HEK293 (cell line): ENCODE data around the gene HOXA4.

Source experiments
- BCL11A ChIP-seq: fragments of 450-650 bp; formaldehyde crosslinking; IDR thresholded peaks from 2 replicates; pipeline ENCODE4 v1.5.1; 2016; ENCODE audit warnings: low read depth, missing biosample characterization, missing genetic modification characterization
- BCL6B ChIP-seq: fragments of 450-650 bp; formaldehyde crosslinking; IDR thresholded peaks from 2 replicates; pipeline ENCODE4 v1.5.1; 2017; ENCODE audit warnings: missing biosample characterization, missing genetic modification characterization
- CTCF ChIP-seq: fragments of 450-650 bp; formaldehyde crosslinking; IDR thresholded peaks from 2 replicates; pipeline ENCODE4 v1.5.1; 2016; ENCODE audit warnings: missing biosample characterization, missing genetic modification characterization
- ELK4 ChIP-seq: IDR thresholded peaks from 2 replicates; pipeline ENCODE4 v1.6.1; 2011; ENCODE audit warnings: mild to moderate bottlenecking, low read depth, low read length, borderline replicate concordance
- GLIS1 ChIP-seq: fragments of 450-650 bp; formaldehyde crosslinking; IDR thresholded peaks from 2 replicates; pipeline ENCODE4 v1.5.1; 2016; ENCODE audit warnings: missing biosample characterization, missing genetic modification characterization
- INSM2 ChIP-seq: fragments of 450-650 bp; formaldehyde crosslinking; IDR thresholded peaks from 2 replicates; pipeline ENCODE4 v1.5.1; 2016; ENCODE audit warnings: missing biosample characterization, missing genetic modification characterization
- KLF1 ChIP-seq: fragments of 450-650 bp; formaldehyde crosslinking; IDR thresholded peaks from 2 replicates; pipeline ENCODE4 v1.5.1; 2016; ENCODE audit warnings: missing biosample characterization, missing genetic modification characterization
- KLF9 ChIP-seq: fragments of 450-650 bp; formaldehyde crosslinking; IDR thresholded peaks from 2 replicates; pipeline ENCODE4 v1.5.1; 2016; ENCODE audit warnings: missing biosample characterization, missing genetic modification characterization, low read depth
- PRDM10 ChIP-seq: fragments of 450-650 bp; formaldehyde crosslinking; IDR thresholded peaks from 2 replicates; pipeline ENCODE4 v1.5.1; 2016; ENCODE audit warnings: missing biosample characterization, missing genetic modification characterization
- TSHZ1 ChIP-seq: fragments of 450-650 bp; formaldehyde crosslinking; IDR thresholded peaks from 2 replicates; pipeline ENCODE4 v1.5.1; 2016; ENCODE audit warnings: missing biosample characterization, missing genetic modification characterization, borderline replicate concordance
- ZBTB10 ChIP-seq: fragments of 450-650 bp; formaldehyde crosslinking; IDR thresholded peaks from 2 replicates; pipeline ENCODE4 v1.5.1; 2016; ENCODE audit warnings: missing biosample characterization, missing genetic modification characterization
- ZBTB26 ChIP-seq: fragments of 450-650 bp; formaldehyde crosslinking; optimal IDR thresholded peaks from 2 replicates; pipeline ENCODE3; 2016; ENCODE audit warnings: missing biosample characterization, mild to moderate bottlenecking, missing genetic modification characterization
- ZFP69B ChIP-seq: fragments of 450-650 bp; formaldehyde crosslinking; IDR thresholded peaks from 2 replicates; pipeline ENCODE4 v1.5.1; 2016; ENCODE audit warnings: missing biosample characterization, missing genetic modification characterization
- ZNF132 ChIP-seq: fragments of 450-650 bp; formaldehyde crosslinking; IDR thresholded peaks from 2 replicates; pipeline ENCODE4 v1.5.1; 2017; ENCODE audit warnings: missing biosample characterization, missing genetic modification characterization, borderline replicate concordance
- ZNF138 ChIP-seq: fragments of 450-650 bp; formaldehyde crosslinking; IDR thresholded peaks from 2 replicates; pipeline ENCODE4 v1.5.1; 2016; ENCODE audit warnings: missing biosample characterization, missing genetic modification characterization, borderline replicate concordance
- ZNF175 ChIP-seq: fragments of 450-650 bp; formaldehyde crosslinking; IDR thresholded peaks from 2 replicates; pipeline ENCODE4 v1.5.1; 2016; ENCODE audit warnings: missing biosample characterization, missing genetic modification characterization
- ZNF184 ChIP-seq: fragments of 450-650 bp; IDR thresholded peaks from 2 replicates; pipeline ENCODE4 v1.5.1; 2018; ENCODE audit warnings: missing biosample characterization, mild to moderate bottlenecking, missing genetic modification characterization
- ZNF2 ChIP-seq: fragments of 450-650 bp; formaldehyde crosslinking; IDR thresholded peaks from 2 replicates; pipeline ENCODE4 v1.5.1; 2016; ENCODE audit warnings: missing biosample characterization, missing genetic modification characterization
- ZNF211 ChIP-seq: fragments of 450-650 bp; formaldehyde crosslinking; IDR thresholded peaks from 2 replicates; pipeline ENCODE4 v1.5.1; 2016; ENCODE audit warnings: low read depth, missing biosample characterization, missing genetic modification characterization
- ZNF248 ChIP-seq: fragments of 450-650 bp; formaldehyde crosslinking; IDR thresholded peaks from 2 replicates; pipeline ENCODE4 v1.5.1; 2017; ENCODE audit warnings: missing biosample characterization, missing genetic modification characterization
- ZNF544 ChIP-seq: fragments of 450-650 bp; formaldehyde crosslinking; IDR thresholded peaks from 2 replicates; pipeline ENCODE4 v1.5.0; 2017; ENCODE audit warnings: missing biosample characterization, missing genetic modification characterization
- ZNF621 ChIP-seq: fragments of 450-650 bp; formaldehyde crosslinking; IDR thresholded peaks from 2 replicates; pipeline ENCODE4 v1.5.1; 2017; ENCODE audit warnings: missing biosample characterization, missing genetic modification characterization
- ZNF791 ChIP-seq: fragments of 450-650 bp; formaldehyde crosslinking; IDR thresholded peaks from 2 replicates; pipeline ENCODE4 v1.5.1; 2016; ENCODE audit warnings: missing biosample characterization, missing genetic modification characterization

HOXA4 gene

GRCh38 chr7:27156508-27156898 is 25.9 kb upstream of the HOXA4 start, which contains the start of gene HOXA7 (continued):
- no peak for TF ChIP-seq TSHZ1 (tag by site-specific recombination)
- no peak for TF ChIP-seq INSM2 (tag by site-specific recombination)
- no peak for TF ChIP-seq ZNF132
- TF ChIP-seq ZFP69B (tag by site-specific recombination), result no peak
- TF ChIP-seq ZBTB26 (tag by site-specific recombination), result peak; percentile 12
- peak; percentile 84 for TF ChIP-seq ZBTB10 (tag by site-specific recombination)
- TF ChIP-seq ZNF791 (tag by site-specific recombination), result no peak
- TF ChIP-seq ZNF248 (tag by site-specific recombination), result no peak
- TF ChIP-seq KLF9, result no peak
- TF ChIP-seq CTCF (tag by site-specific recombination), result no peak
- TF ChIP-seq ZNF2 (tag by site-specific recombination), result no peak; the same call in 1 of the 2 replicates
- no peak for TF ChIP-seq BCL11A (tag by site-specific recombination)
- TF ChIP-seq KLF1 (tag by site-specific recombination), result no peak
- no peak for TF ChIP-seq ZNF138 (tag by site-specific recombination)
- no peak for TF ChIP-seq ZNF175 (tag by site-specific recombination)
- TF ChIP-seq ELK4, result no peak
- no peak for TF ChIP-seq ZNF184 (tag by site-specific recombination)
- TF ChIP-seq BCL6B, result no peak
- TF ChIP-seq ZNF544 (tag by site-specific recombination), result no peak
- no peak for TF ChIP-seq ZNF211 (tag by site-specific recombination)
- no peak for TF ChIP-seq ZNF621 (tag by site-specific recombination)
- peak; percentile 83 for TF ChIP-seq PRDM10 (tag by site-specific recombination)
- TF ChIP-seq GLIS1 (tag by site-specific recombination), result peak; percentile 86
